OCI-LY1 (cell line): Measurements from ENCODE around the gene TOB1.

Source experiments
- EZH2 ChIP-seq: fragments of 200-600 bp; sonication (generic), shearing (Covaris generic); IDR thresholded peaks from 2 replicates; pipeline ENCODE4 v1.8.0; 2017; ENCODE audit warnings: borderline replicate concordance, mixed run types, mild to moderate bottlenecking, antibody characterized with exemption, low read length, moderate library complexity, mixed read lengths
- TF ChIP-seq, protein P1 (sequence below): fragments of 200-600 bp; sonication (generic), shearing (Covaris generic); IDR thresholded peaks from 2 replicates; pipeline ENCODE4 v1.5.1; 2017; ENCODE audit warnings: mild to moderate bottlenecking, antibody characterized with exemption, low read length, moderate library complexity, mixed read lengths

DNA sequence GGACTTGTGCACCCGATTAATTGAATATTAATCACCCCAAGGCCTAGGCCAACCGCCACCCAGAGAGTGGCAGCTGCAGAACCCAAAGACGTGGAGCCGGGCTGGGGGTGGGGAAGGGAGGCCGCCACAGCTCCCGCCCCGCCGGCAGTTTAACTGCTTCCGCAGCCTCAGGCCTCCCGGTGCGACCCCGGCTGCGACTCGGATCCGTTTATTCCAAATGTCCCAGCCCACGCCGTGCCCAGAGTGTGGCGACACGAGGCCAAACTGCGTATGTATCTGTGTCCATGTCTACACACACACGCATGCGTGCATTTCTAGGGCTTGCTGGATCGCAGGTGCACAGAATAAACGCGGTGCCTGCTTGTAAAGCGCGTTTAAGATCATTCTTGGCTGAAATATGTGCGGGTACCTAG, 802 bp upstream of the TOB1 start:
- TF ChIP-seq, protein P1, sequence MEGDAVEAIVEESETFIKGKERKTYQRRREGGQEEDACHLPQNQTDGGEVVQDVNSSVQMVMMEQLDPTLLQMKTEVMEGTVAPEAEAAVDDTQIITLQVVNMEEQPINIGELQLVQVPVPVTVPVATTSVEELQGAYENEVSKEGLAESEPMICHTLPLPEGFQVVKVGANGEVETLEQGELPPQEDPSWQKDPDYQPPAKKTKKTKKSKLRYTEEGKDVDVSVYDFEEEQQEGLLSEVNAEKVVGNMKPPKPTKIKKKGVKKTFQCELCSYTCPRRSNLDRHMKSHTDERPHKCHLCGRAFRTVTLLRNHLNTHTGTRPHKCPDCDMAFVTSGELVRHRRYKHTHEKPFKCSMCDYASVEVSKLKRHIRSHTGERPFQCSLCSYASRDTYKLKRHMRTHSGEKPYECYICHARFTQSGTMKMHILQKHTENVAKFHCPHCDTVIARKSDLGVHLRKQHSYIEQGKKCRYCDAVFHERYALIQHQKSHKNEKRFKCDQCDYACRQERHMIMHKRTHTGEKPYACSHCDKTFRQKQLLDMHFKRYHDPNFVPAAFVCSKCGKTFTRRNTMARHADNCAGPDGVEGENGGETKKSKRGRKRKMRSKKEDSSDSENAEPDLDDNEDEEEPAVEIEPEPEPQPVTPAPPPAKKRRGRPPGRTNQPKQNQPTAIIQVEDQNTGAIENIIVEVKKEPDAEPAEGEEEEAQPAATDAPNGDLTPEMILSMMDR: no peak
- TF ChIP-seq EZH2: no peak
